ENCODE data around the gene CES4A.
A peak's percentile ranks its signal among the peaks of the same experiment; 100 is the strongest.
"Not testable (repeated sequence)": the region's sequence is repeated elsewhere in the genome, so short reads cannot be mapped to it uniquely, and the experiment has no call there.

CES4A gene

DNA sequence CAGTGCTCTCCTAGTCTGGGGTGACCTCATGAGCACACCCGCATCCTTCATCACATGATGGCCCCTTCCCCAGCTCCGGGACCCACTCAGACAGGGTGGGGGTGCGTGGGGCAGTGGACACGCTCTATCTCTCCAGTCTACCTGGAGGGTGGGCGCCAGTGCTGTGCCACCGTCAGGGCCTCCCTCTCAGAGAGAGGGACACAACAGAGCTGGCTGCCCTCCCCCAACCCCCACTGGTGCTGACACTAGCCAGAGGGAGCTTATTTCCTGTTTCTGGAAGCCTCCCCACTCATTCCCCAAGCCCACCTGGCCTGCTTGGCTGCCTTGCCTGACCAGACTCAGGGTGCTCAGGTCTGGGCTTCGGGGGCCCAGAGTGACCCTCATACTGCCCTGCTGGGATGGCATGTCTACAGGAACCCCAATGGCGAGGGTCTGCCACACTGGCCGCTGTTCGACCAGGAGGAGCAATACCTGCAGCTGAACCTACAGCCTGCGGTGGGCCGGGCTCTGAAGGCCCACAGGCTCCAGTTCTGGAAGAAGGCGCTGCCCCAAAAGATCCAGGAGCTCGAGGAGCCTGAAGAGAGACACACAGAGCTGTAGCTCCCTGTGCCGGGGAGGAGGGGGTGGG is 44.8 kb upstream of the CES4A start:
- Histone ChIP-seq H3K4me3 (ENCODE audit: low read depth, low read length) (no peak overlapping the region), H3K4me1 (ENCODE audit: control insufficient read depth, insufficient read depth, low read length) (no peaks in the 10 kb centered on the region), H3K27ac (ENCODE audit: extremely low read depth, low read depth, low read length) (no peak overlapping the region), H3K36me3 (ENCODE audit: control insufficient read depth in 2 of 2, insufficient read depth in 1 of 2, low read length in 2 of 2) (peaks cover 0 to 54% of the 10 kb centered on the region in 2 experiments; a peak in 1 of 3 replicates), H3K9me3 (ENCODE audit: control insufficient read depth, insufficient read depth, low read depth, low read length) (no peaks in the 10 kb centered on the region)
- ChIA-PET CTCF (interaction anchor here (0.5 to 1.6 kb wide), 7 partner anchors 15 to 242 kb away, joined by 3 to 9 read pairs (median 4); no protein-coding TSS in a partner anchor), POLR2A (interaction anchor here (2.0 kb wide), 1 partner anchor 43 kb away, joined by 8 read pairs; no protein-coding TSS in a partner anchor)
- TF ChIP-seq ZNF398 (tag by site-specific recombination; IDR thresholded peaks at IDR 0.05) (no peak), ZNF530 (tag by site-specific recombination; IDR thresholded peaks at IDR 0.05; ENCODE audit: low read depth) (no peak), SP7 (tag by site-specific recombination; IDR thresholded peaks at IDR 0.05) (no peak), ELK4 (IDR thresholded peaks at IDR 0.05; ENCODE audit: borderline replicate concordance, low read depth, low read length) (no peak), KLF10 (tag by site-specific recombination; IDR thresholded peaks at IDR 0.05) (no peak)
- TF ChIP-seq, protein P1, sequence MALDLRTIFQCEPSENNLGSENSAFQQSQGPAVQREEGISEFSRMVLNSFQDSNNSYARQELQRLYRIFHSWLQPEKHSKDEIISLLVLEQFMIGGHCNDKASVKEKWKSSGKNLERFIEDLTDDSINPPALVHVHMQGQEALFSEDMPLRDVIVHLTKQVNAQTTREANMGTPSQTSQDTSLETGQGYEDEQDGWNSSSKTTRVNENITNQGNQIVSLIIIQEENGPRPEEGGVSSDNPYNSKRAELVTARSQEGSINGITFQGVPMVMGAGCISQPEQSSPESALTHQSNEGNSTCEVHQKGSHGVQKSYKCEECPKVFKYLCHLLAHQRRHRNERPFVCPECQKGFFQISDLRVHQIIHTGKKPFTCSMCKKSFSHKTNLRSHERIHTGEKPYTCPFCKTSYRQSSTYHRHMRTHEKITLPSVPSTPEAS (tag by site-specific recombination; IDR thresholded peaks at IDR 0.05), result no peak
- TF ChIP-seq, protein P2, sequence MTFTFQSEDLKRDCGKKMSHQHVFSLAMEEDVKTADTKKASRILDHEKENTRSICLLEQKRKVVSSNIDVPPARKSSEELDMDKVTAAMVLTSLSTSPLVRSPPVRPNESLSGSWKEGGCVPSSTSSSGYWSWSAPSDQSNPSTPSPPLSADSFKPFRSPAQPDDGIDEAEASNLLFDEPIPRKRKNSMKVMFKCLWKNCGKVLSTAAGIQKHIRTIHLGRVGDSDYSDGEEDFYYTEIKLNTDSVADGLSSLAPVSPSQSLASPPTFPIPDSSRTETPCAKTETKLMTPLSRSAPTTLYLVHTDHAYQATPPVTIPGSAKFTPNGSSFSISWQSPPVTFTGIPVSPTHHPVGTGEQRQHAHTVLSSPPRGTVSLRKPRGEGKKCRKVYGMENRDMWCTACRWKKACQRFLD (tag by site-specific recombination; IDR thresholded peaks at IDR 0.05), result no peak

DNA sequence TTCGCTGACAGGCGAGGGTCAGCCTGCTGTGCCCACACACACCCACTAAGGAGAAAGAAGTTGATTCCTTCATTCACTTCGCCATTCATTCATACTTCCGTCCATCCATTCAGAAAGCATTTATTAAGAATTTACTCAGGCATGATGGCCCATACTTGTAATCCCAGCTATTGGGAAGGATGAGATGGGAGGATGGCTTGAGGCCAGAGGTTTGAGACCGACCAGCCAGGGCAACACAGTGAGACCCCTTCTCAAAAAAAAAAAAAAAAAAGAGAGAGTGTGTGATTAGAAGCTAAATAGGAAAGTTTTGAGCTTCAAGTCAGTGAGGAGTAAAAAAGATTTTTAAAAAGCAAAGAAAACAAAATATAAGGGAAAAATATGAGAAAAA is 44.3 kb upstream of the CES4A start:
- Histone ChIP-seq H3K4me1 (ENCODE audit: control insufficient read depth, insufficient read depth, low read length) (no peaks in the 10 kb centered on the region), H3K27ac (ENCODE audit: extremely low read depth, low read depth, low read length) (no peak overlapping the region), H3K36me3 (ENCODE audit: control insufficient read depth in 2 of 2, insufficient read depth in 1 of 2, low read length in 2 of 2) (peaks cover 0 to 49% of the 10 kb centered on the region in 2 experiments; a peak in 1 of 3 replicates), H3K9me3 (ENCODE audit: control insufficient read depth, insufficient read depth, low read depth, low read length) (no peaks in the 10 kb centered on the region), H3K4me3 (ENCODE audit: low read depth, low read length) (no peak overlapping the region)
- TF ChIP-seq ZNF121 (tag by site-specific recombination; IDR thresholded peaks at IDR 0.05), result peak; percentile 88
- TF ChIP-seq, protein P3, sequence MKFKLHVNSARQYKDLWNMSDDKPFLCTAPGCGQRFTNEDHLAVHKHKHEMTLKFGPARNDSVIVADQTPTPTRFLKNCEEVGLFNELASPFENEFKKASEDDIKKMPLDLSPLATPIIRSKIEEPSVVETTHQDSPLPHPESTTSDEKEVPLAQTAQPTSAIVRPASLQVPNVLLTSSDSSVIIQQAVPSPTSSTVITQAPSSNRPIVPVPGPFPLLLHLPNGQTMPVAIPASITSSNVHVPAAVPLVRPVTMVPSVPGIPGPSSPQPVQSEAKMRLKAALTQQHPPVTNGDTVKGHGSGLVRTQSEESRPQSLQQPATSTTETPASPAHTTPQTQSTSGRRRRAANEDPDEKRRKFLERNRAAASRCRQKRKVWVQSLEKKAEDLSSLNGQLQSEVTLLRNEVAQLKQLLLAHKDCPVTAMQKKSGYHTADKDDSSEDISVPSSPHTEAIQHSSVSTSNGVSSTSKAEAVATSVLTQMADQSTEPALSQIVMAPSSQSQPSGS (tag by site-specific recombination; IDR thresholded peaks at IDR 0.05; ENCODE audit: low read depth), result no peak
- ChIA-PET POLR2A (interaction anchor here (1.6 to 2.0 kb wide), 2 partner anchors 7 to 44 kb away, joined by 7 to 8 read pairs; no protein-coding TSS in a partner anchor), CTCF (interaction anchor here (0.6 to 1.6 kb wide), 7 partner anchors 16 to 241 kb away, joined by 3 to 9 read pairs (median 3); no protein-coding TSS in a partner anchor)

DNA sequence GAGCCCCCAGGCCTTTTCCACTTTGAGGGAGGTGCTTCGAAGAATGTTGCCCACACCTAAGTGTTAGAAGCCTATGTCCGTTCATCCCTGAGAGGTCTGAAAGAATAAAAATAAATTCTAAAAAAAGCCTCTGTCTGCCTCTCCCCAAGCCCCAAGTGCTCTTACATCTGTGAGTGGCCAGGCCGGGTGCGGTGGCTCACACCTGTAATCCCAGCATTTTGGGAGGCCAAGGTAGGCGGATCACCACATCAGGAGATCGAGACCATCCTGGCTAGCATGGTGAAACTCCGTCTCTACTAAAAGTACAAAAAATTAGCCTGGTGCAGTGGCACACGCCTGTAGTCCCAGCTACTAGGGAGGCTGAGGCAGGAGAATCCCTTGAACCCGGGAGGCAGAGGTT is 43.4 kb upstream of the CES4A start:
- POLR2A ChIA-PET, result interaction anchor here (1.5 to 1.6 kb wide), 2 partner anchors 8 to 65 kb away, joined by 5 to 7 read pairs; partner anchors contain the start of gene PDP2
- not testable (repeated sequence) for H3K9me3 ChIP-seq (ENCODE audit: control insufficient read depth, insufficient read depth, low read depth, low read length); H3K4me1 ChIP-seq (ENCODE audit: control insufficient read depth, insufficient read depth, low read length); H3K27ac ChIP-seq (ENCODE audit: extremely low read depth, low read depth, low read length); H3K4me3 ChIP-seq (ENCODE audit: low read depth, low read length)
- CTCF ChIA-PET, result interaction anchor here (0.7 to 1.6 kb wide), 2 partner anchors 8 to 50 kb away, joined by 3 to 9 read pairs; no protein-coding TSS in a partner anchor
- peaks cover 0 to 40% of the 10 kb centered on the region in 2 experiments; a peak in 1 of 3 replicates for H3K36me3 ChIP-seq (ENCODE audit: control insufficient read depth in 2 of 2, insufficient read depth in 1 of 2, low read length in 2 of 2)

Measured in HEK293 (cell line).